ENCODE measurements around the gene ETV2. TPM values are rescaled to one million over a fixed set of nuclear protein-coding genes. Genes with fewer than 3 reads are reported as not detected.

ETV2 gene
- total RNA-seq, 4 donors from 2014 or later = 1.1 to 1.2 TPM; not detected in 2

DNA sequence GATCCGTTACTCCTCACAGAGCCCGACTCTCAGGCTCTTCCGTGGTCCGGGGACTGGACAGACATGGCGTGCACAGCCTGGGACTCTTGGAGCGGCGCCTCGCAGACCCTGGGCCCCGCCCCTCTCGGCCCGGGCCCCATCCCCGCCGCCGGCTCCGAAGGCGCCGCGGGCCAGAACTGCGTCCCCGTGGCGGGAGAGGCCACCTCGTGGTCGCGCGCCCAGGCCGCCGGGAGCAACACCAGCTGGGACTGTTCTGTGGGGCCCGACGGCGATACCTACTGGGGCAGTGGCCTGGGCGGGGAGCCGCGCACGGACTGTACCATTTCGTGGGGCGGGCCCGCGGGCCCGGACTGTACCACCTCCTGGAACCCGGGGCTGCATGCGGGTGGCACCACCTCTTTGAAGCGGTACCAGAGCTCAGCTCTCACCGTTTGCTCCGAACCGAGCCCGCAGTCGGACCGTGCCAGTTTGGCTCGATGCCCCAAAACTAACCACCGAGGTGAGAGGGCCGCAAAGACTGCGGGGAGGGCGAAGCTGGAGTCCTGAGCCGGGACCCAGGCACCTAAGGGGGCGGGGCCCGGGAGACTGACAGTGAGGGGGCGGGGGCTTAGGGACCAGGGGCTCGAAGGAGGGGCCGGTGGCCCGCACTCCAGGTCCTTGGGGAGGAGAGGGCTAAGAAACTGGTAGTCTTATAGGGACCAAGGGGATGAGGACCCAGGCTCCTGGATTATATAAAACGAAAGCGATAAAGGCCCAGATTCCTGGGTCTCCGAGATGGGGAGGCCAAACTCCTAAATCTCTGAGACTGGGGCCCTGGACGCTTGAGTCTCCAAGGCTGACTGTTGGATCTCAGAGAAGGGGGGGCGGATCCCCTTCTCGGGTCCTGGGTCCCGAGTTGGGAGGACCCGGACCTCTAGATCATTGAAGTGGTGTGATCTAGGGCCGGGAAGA is 2.0 kb downstream of the ETV2 start:
- no peak for TF ChIP-seq CTCF (IDR thresholded peaks at IDR 0.05; ENCODE audit: low read depth)

- no peak for TF ChIP-seq CTCF (IDR thresholded peaks at IDR 0.05; ENCODE audit: low read depth)
Measured at GRCh38 chr19:35644206-35644986, 2.9 kb downstream of the ETV2 start.

- TF ChIP-seq CTCF (IDR thresholded peaks at IDR 0.05; ENCODE audit: low read depth) = no peak
Measured at GRCh38 chr19:35644987-35645679, 3.6 kb downstream of the ETV2 start.

GRCh38 chr19:35645680-35646511 is 4.4 kb downstream of the ETV2 start:
- TF ChIP-seq CTCF (IDR thresholded peaks at IDR 0.05; ENCODE audit: low read depth) = no peak

GRCh38 chr19:35648017-35648961 is 6.7 kb downstream of the ETV2 start, which contains the start of gene COX6B1:
TSS of gene COX6B1 (plus strand) at chr19:35648323. CDS start at chr19:35651244, 2,921 bp downstream.
- no peak for TF ChIP-seq CTCF (IDR thresholded peaks at IDR 0.05; ENCODE audit: low read depth)

- no peak for TF ChIP-seq CTCF (IDR thresholded peaks at IDR 0.05; ENCODE audit: low read depth)
Measured at GRCh38 chr19:35650581-35650980, 9.0 kb downstream of the ETV2 start.
